Activated B cell treated with CpG ODN at 0.5 μM for 24 hours (primary cell): ENCODE data around the gene CELF4. TPM values are rescaled to one million over a fixed set of nuclear protein-coding genes. Genes with fewer than 3 reads are reported as not detected.

Experiments used
- ATAC-seq: fragments of 200-7000 bp; cut with Tn5 transposase; one replicate; pipeline ENCODE4 v1.10.0; 2021; ENCODE audit warnings: low read depth, mild to moderate bottlenecking, moderate library complexity
- CTCF ChIA-PET: fragments of 350-600 bp; sonication (Branson Sonifier 250); formaldehyde crosslinking; loops from one replicate; lab custom pipeline; 2021; ENCODE audit warnings: antibody characterized with exemption; lab: Charles Lee
- POLR2A ChIA-PET: fragments of 350-600 bp; sonication (Branson Sonifier 250); formaldehyde crosslinking; loops from one replicate; lab custom pipeline; 2021; ENCODE audit warnings: antibody characterized with exemption; lab: Charles Lee
- DNase-seq: peaks from one replicate; pipeline ENCODE4 v3.0.0; 2022
- H3K27ac Mint-ChIP-seq: one replicate; pipeline ENCODE4 v1.8.0; 2020; ENCODE audit warnings: mixed read lengths
- H3K27me3 Mint-ChIP-seq: one replicate; pipeline ENCODE4 v1.8.0; 2021; ENCODE audit warnings: mixed read lengths
- H3K36me3 Mint-ChIP-seq: one replicate; pipeline ENCODE4 v1.8.0; 2021; ENCODE audit warnings: low read depth, mixed read lengths
- H3K4me1 Mint-ChIP-seq: one replicate; pipeline ENCODE4 v1.8.0; 2021; ENCODE audit warnings: mixed read lengths
- H3K4me3 Mint-ChIP-seq: one replicate; pipeline ENCODE4 v1.8.0; 2020; ENCODE audit warnings: mild to moderate bottlenecking, mixed read lengths
- H3K9me3 Mint-ChIP-seq: one replicate; pipeline ENCODE4 v1.8.0; 2020; ENCODE audit warnings: mixed read lengths
- intact Hi-C: fragments of 100-400 bp; cut with micrococcal nuclease; formaldehyde crosslinking; loops from one replicate; pipeline ENCODE4 v1.15.1; 2024
- total RNA-seq: library from RNA; stranded (reverse); gene quantifications from 2 replicates; pipeline ENCODE4 v1.2.3, GENCODE V29; 2022
- TF ChIP-seq, protein P1 (sequence below): fragments of 200-600 bp; IDR thresholded peaks from one replicate; pipeline ENCODE4 v1.8.0; 2022; ENCODE audit warnings: antibody characterized with exemption, mild to moderate bottlenecking

CELF4 gene
- total RNA-seq, 1 donor from 2014 or later: not detected

DNA sequence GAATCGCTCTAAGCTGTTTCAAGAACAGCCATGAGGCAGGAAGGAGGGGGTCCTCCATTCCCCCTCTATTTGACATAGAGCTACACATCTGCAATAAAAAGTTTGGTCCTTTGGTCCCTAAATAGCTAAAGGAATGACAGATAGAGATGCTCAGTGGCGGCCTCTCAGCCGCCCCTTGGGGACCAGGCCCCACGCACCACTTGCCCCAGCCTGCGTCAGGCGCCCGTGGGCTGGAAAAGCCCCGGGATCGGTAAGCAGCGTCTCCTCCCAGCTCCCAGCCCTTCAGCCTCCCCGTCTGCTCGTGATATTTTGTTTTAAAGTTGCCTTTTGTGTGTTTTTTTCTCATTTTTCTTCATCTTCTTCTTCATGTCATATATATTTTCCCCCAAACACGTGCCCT lies 321.0 kb downstream of the CELF4 start:
- H3K4me1 Mint-ChIP-seq: peaks cover 2% of the 10 kb centered on the region
- no peak overlapping the region for H3K4me3 Mint-ChIP-seq
- no peaks in the 10 kb centered on the region for H3K36me3 Mint-ChIP-seq
- intact Hi-C loops: no loop called here
- ATAC-seq (no peak), DNase-seq (no peak)
- CTCF ChIA-PET: no interaction called here
- POLR2A ChIA-PET: no interaction called here
- no peak overlapping the region for H3K27ac Mint-ChIP-seq
- peaks cover 31% of the 10 kb centered on the region for H3K27me3 Mint-ChIP-seq
- TF ChIP-seq, protein P1, sequence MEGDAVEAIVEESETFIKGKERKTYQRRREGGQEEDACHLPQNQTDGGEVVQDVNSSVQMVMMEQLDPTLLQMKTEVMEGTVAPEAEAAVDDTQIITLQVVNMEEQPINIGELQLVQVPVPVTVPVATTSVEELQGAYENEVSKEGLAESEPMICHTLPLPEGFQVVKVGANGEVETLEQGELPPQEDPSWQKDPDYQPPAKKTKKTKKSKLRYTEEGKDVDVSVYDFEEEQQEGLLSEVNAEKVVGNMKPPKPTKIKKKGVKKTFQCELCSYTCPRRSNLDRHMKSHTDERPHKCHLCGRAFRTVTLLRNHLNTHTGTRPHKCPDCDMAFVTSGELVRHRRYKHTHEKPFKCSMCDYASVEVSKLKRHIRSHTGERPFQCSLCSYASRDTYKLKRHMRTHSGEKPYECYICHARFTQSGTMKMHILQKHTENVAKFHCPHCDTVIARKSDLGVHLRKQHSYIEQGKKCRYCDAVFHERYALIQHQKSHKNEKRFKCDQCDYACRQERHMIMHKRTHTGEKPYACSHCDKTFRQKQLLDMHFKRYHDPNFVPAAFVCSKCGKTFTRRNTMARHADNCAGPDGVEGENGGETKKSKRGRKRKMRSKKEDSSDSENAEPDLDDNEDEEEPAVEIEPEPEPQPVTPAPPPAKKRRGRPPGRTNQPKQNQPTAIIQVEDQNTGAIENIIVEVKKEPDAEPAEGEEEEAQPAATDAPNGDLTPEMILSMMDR: no peak
- no peaks in the 10 kb centered on the region for H3K9me3 Mint-ChIP-seq

DNA sequence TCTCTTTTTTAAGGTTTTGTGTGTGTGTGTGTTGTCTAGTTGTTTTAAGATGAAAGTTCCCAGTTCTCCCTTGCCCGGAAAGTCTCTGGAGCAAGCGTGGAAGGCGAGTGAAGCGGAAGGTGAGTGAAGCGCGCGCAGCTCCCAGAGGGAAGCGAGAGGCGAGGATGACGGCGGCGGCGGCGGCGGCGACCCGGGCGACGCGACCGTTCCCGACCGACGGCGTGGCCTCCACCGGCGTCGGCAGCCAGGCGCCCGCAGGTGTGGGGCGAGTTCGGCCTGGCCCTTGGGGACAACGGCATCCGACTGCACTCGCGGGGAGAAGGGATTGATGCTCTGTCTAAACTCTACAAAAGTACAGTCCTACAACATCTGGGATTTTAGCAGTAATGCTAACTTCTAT lies 321.9 kb downstream of the CELF4 start:
- no peak overlapping the region for H3K4me3 Mint-ChIP-seq
- ATAC-seq: no peak
- POLR2A ChIA-PET: no interaction called here

DNA sequence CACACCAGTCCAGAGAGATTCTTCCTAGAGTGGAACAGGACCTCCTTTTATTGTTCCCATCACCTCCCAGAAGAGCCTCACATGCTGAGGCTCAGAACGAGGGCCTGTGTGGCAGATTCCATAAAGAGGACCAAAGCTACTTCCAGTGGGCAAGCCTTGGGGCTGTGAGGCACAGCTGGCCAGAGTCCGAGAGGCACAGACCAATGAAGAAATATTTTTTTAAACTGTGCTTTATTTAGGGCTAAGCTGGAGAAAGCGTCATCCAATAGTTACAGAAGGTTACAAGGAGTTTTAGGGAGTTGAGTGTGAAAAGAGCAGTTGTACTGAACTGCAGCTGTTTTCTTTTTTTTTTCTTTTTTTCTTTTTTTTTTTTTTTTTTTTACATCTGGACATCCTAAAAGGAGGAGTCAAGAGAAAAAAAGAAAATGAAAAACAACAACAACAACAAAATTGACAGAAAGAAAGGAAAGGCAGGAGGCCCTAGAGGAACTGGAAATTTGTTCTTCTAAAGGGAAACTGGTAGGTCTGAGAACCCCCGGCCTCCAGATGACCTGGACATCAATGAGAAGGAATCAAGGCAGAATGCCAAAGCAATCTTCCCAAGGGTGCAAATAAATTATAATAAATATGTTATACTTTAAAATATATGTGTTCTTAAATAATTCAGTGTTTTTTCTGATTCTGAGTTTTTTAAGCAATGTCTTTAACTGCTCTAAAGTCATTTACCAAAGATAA lies 322.6 kb downstream of the CELF4 start:
- Mint-ChIP-seq H3K4me1 (peaks cover 2% of the 10 kb centered on the region), H3K4me3 (no peak overlapping the region), H3K27ac (no peak overlapping the region), H3K9me3 (no peaks in the 10 kb centered on the region), H3K27me3 (peaks cover 27% of the 10 kb centered on the region), H3K36me3 (no peaks in the 10 kb centered on the region)
- DNase-seq (no peak), ATAC-seq (no peak)
- ChIA-PET POLR2A (no interaction called here), CTCF (no interaction called here)
- intact Hi-C loops: no loop called here
- TF ChIP-seq, protein P1: no peak

More for the DNA sequence above, 321.9 kb downstream of the CELF4 start:
- H3K27ac Mint-ChIP-seq: no peak overlapping the region
- H3K27me3 Mint-ChIP-seq: peaks cover 30% of the 10 kb centered on the region
- H3K4me1 Mint-ChIP-seq: peaks cover 2% of the 10 kb centered on the region
- H3K36me3 Mint-ChIP-seq: no peaks in the 10 kb centered on the region
- CTCF ChIA-PET: no interaction called here
- TF ChIP-seq, protein P1: no peak
- DNase-seq: no peak
- no peaks in the 10 kb centered on the region for H3K9me3 Mint-ChIP-seq
- intact Hi-C loops: no loop called here

DNA sequence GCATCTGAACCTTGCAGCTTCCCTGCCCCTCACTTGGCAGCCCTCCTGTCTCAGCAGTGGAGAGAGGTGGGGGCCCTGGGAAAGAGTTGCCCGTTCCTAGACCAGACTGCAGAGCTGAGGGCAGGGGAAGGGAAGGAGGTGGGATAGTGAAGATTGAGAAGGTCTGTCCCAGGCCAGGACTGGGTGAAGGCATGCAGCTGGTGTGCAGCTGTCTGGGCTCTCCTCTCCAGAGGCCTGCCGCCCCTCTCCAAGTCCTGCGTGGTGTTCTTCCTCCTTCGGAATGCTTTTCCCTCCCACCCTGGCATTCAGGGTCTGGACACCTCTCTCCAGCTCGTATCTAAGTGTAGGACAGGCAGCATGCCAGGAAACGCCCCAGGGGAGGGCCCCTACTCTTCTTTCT lies 323.5 kb downstream of the CELF4 start:
- CTCF ChIA-PET: no interaction called here
- DNase-seq (no peak), ATAC-seq (no peak)
- TF ChIP-seq, protein P1: no peak
- intact Hi-C loops: no loop called here
- POLR2A ChIA-PET: no interaction called here
- Mint-ChIP-seq H3K9me3 (no peaks in the 10 kb centered on the region), H3K27me3 (peaks cover 27% of the 10 kb centered on the region), H3K27ac (no peak overlapping the region), H3K4me3 (no peak overlapping the region), H3K36me3 (no peaks in the 10 kb centered on the region), H3K4me1 (peaks cover 2% of the 10 kb centered on the region)

DNA sequence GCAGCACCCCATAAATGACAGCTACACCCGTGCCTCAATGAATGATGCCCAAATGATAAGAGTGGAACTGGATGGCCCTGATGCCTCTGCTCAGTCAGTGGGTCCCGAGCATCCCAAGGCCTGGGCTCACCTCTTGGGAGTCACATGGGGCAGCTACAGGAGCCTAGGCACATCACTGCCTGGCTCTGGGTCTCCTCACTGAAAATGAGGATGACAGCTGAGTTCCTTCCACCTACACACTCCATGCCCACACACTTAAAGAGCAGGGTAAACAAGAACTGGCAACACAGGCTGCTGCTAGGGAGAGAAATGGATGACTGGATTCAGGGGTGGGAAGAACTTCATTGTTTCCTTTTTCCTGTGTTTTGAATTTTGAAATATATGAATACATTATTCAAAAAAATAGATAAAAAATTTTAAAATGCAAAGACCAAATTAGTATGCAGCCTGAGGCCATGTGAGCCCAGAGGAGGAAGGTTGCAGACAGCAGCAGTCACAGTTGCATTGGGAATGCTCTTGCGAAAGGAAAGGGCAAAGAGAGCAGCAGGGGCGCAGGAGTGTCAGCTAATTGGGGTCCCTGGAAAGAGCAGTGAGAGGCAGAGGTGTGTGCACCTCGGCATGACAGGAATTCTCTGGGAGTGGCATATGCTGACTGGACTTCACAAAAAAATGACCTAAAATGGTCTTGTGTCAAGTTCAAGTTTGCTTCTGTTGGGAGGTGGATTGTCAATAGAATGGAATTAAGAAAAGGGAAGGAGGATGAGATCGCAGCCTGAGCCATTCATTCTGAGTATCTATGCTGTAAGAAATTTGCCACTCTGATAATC lies 327.1 kb downstream of the CELF4 start:
- DNase-seq: no peak
- intact Hi-C loops: no loop called here
- Mint-ChIP-seq H3K27ac (no peak overlapping the region), H3K9me3 (no peaks in the 10 kb centered on the region), H3K27me3 (peaks cover 7% of the 10 kb centered on the region), H3K4me1 (no peaks in the 10 kb centered on the region), H3K4me3 (no peak overlapping the region), H3K36me3 (no peaks in the 10 kb centered on the region)
- no peak for ATAC-seq
- ChIA-PET POLR2A (no interaction called here), CTCF (no interaction called here)
- TF ChIP-seq, protein P1: no peak
